OCI-LY7 (cell line): Measurements from ENCODE around the gene PIMREG. TPM values are rescaled to one million over a fixed set of nuclear protein-coding genes. Genes with fewer than 3 reads are reported as not detected.

ENCODE experiments used
- BruUV-seq: library from RNA; stranded (reverse); fragments of 400-500 nt; replicated peaks from 2 replicates; lab custom pipeline; 2021; lab: Mats Ljungman, UMichigan
- CTCF ChIA-PET: fragments of 300-600 bp; sonication (Branson Sonifier 250); formaldehyde crosslinking; loops from one replicate; lab custom pipeline; 2022; ENCODE audit warnings: antibody characterized with exemption; ENCODE audit not compliant: unreplicated experiment; lab: Charles Lee
- POLR2A ChIA-PET: fragments of 300-600 bp; sonication (Branson Sonifier 250); formaldehyde crosslinking; loops from one replicate; lab custom pipeline; 2022; ENCODE audit warnings: antibody characterized with exemption; lab: Charles Lee
- DNase-seq: peaks from one replicate; pipeline ENCODE4 v3.0.0-alpha.2; 2015; ENCODE audit warnings: low spot score
- H2AFZ ChIP-seq: fragments of 200-600 bp; sonication (generic), shearing (Covaris generic); 2 replicates; pipeline ENCODE4 v1.6.1; 2014; ENCODE audit warnings: mild to moderate bottlenecking, antibody characterized with exemption, low read length, moderate library complexity
- H3K27ac ChIP-seq: fragments of 200-600 bp; sonication (generic); 2 replicates; pipeline ENCODE4 v1.5.1; 2014; ENCODE audit warnings: mixed run types, low read depth, mild to moderate bottlenecking, moderate library complexity, low read length, inconsistent platforms; ENCODE audit not compliant: poor library complexity, severe bottlenecking
- H3K36me3 ChIP-seq: fragments of 200-600 bp; sonication (generic); 2 replicates; pipeline ENCODE4 v1.6.1; 2014; ENCODE audit warnings: mild to moderate bottlenecking, antibody characterized with exemption, low read length, moderate library complexity, mixed read lengths; ENCODE audit not compliant: insufficient read depth
- H3K4me1 ChIP-seq: fragments of 200-600 bp; sonication (generic); 2 replicates; pipeline ENCODE4 v1.5.1; 2014; ENCODE audit warnings: mild to moderate bottlenecking, low read length; ENCODE audit not compliant: insufficient read depth, poor library complexity, severe bottlenecking
- H3K4me2 ChIP-seq: fragments of 200-600 bp; sonication (generic); 2 replicates; pipeline ENCODE4 v1.6.1; 2014; ENCODE audit warnings: mild to moderate bottlenecking, low read length
- H3K4me3 ChIP-seq: fragments of 200-600 bp; sonication (generic); 2 replicates; pipeline ENCODE4 v1.5.1; 2014; ENCODE audit warnings: mild to moderate bottlenecking, low read depth, low read length; ENCODE audit not compliant: poor library complexity, severe bottlenecking
- H3K79me2 ChIP-seq: fragments of 200-600 bp; sonication (generic); 2 replicates; pipeline ENCODE4 v1.6.1; 2016; ENCODE audit warnings: low read depth, mild to moderate bottlenecking, low read length, moderate library complexity, mixed read lengths; ENCODE audit not compliant: insufficient read depth
- H3K9me2 ChIP-seq: fragments of 200-600 bp; sonication (generic); 2 replicates; pipeline ENCODE4 v1.6.1; 2016; ENCODE audit warnings: mild to moderate bottlenecking, low read length, mixed read lengths; ENCODE audit not compliant: insufficient read depth
- H3K9me3 ChIP-seq: fragments of 200-600 bp; sonication (generic); 2 replicates; pipeline ENCODE4 v1.6.1; 2014; ENCODE audit warnings: mild to moderate bottlenecking, mixed run types, low read length, mixed read lengths
- H4K20me1 ChIP-seq: fragments of 200-600 bp; sonication (generic); 2 replicates; pipeline ENCODE4 v1.6.1; 2014; ENCODE audit warnings: mild to moderate bottlenecking, antibody characterized with exemption, low read length, moderate library complexity, mixed read lengths; ENCODE audit not compliant: insufficient read depth
- CTCF ChIP-seq: fragments of 200-600 bp; sonication (generic); conservative IDR thresholded peaks from 2 replicates; pipeline ENCODE4 v1.5.1; 2014; ENCODE audit warnings: mild to moderate bottlenecking, antibody characterized with exemption, low read length, moderate library complexity, mixed read lengths
- EZH2phosphoT487 ChIP-seq: fragments of 200-600 bp; sonication (generic); IDR thresholded peaks from 2 replicates; pipeline ENCODE4 v1.6.1; 2018; ENCODE audit warnings: low read depth, borderline replicate concordance, mild to moderate bottlenecking, mixed run types, antibody characterized with exemption, low read length, moderate library complexity, mixed read lengths
- intact Hi-C: fragments of 100-400 bp; cut with micrococcal nuclease; formaldehyde crosslinking; loops from one replicate; pipeline ENCODE4 v1.10.0; 2022; ENCODE audit not compliant: unreplicated experiment
- total RNA-seq, 2 experiments: library from RNA; depleted of rRNA in 1 of 2; stranded (reverse); fragments of >200 nt in 1 of 2; shearing (Covaris generic) in 1 of 2; gene quantifications; 2 replicates each; pipeline ENCODE4 v1.2.3, GENCODE V29; 2014 to 2022

PIMREG gene
- total RNA-seq, 2 experiments from 2014 or later: 22.7 to 39.4 TPM

GRCh38 chr17:6454495-6455320 lies 10.5 kb downstream of the PIMREG start:
- ChIA-PET POLR2A (no interaction called here), CTCF (interaction anchor here (1.1 kb wide), 1 partner anchor 16 kb away, joined by 3 read pairs; no protein-coding TSS in a partner anchor)
- intact Hi-C loops: no loop called here
- H2AFZ ChIP-seq: peak overlapping the region; percentile 44; the same call in 1 of the 2 replicates
- no peak overlapping the region for H3K4me3 ChIP-seq
- no TSS peak for BruUV-seq
- peak overlapping the region; percentile 43 for H3K4me2 ChIP-seq
- TF ChIP-seq EZH2phosphoT487: no peak
- no peak for TF ChIP-seq CTCF
- no peaks in the 10 kb centered on the region for H3K36me3 ChIP-seq
- H3K79me2 ChIP-seq: no peaks in the 10 kb centered on the region
- H4K20me1 ChIP-seq: no peaks in the 10 kb centered on the region
- no peaks in the 10 kb centered on the region for H3K9me2 ChIP-seq
- no peak overlapping the region for H3K27ac ChIP-seq
- no peaks in the 10 kb centered on the region for H3K9me3 ChIP-seq
- peaks cover 15% of the 10 kb centered on the region for H3K4me1 ChIP-seq
- DNase-seq: no peak

GRCh38 chr17:6455321-6455705 lies 11.1 kb downstream of the PIMREG start:
- H3K9me2 ChIP-seq: no peaks in the 10 kb centered on the region
- H3K4me1 ChIP-seq: peaks cover 15% of the 10 kb centered on the region
- no peak overlapping the region for H3K4me3 ChIP-seq
- peak overlapping the region; percentile 44; the same call in 1 of the 2 replicates for H2AFZ ChIP-seq
- DNase-seq: peak; percentile 78
- POLR2A ChIA-PET: no interaction called here
- BruUV-seq: no TSS peak
- H3K9me3 ChIP-seq: no peaks in the 10 kb centered on the region
- H3K36me3 ChIP-seq: no peaks in the 10 kb centered on the region
- peak overlapping the region; percentile 43 for H3K4me2 ChIP-seq
- H3K79me2 ChIP-seq: no peaks in the 10 kb centered on the region
- H4K20me1 ChIP-seq: no peaks in the 10 kb centered on the region
- TF ChIP-seq CTCF (no peak), EZH2phosphoT487 (no peak)
- CTCF ChIA-PET: no interaction called here
- no peak overlapping the region for H3K27ac ChIP-seq
- intact Hi-C loops: no loop called here

- Histone ChIP-seq H4K20me1 (no peaks in the 10 kb centered on the region), H3K9me3 (no peaks in the 10 kb centered on the region), H3K4me2 (no peak overlapping the region), H3K36me3 (no peaks in the 10 kb centered on the region), H3K9me2 (no peaks in the 10 kb centered on the region), H3K27ac (no peak overlapping the region), H2AFZ (no peak overlapping the region), H3K4me3 (no peak overlapping the region), H3K4me1 (peaks cover 15% of the 10 kb centered on the region), H3K79me2 (no peaks in the 10 kb centered on the region)
- CTCF ChIA-PET: no interaction called here
- intact Hi-C loops: no loop called here
- no TSS peak for BruUV-seq
- no peak for DNase-seq
- POLR2A ChIA-PET: no interaction called here
- TF ChIP-seq CTCF (no peak), EZH2phosphoT487 (no peak)
Observed at GRCh38 chr17:6456321-6456720, 12.1 kb downstream of the PIMREG start.
